NOMO-1 (cell line): Measurements from ENCODE around the gene SNX27.

Experiments used
- DNase-seq, 2 experiments: peaks; one replicate each; lab custom pipeline; 2025; ENCODE audit not compliant: unreplicated experiment in 2 of 2; lab: John Stamatoyannopoulos, UW

The SNX27 gene

DNA sequence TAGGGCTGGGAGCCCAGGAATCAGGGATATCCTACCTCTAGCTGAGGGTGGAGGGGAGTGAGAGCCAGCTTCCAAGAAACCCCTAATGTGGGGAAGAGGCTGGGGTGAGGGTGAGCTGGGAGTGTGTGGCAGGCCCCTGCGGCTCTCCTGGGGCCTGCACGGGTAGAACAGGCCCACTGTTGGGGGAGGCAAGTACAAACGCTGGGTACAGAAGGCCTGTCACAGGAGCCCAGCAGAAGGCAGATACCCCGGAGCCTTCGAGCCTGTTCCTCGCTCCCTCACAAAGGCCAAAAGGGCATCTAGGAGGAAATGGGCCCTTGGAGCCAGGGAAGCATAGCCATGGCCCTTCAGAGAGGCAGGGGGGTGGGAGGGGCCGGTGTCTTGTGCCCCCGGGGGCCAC is 91.1 kb downstream of the SNX27 start:
- no peak for DNase-seq

DNA sequence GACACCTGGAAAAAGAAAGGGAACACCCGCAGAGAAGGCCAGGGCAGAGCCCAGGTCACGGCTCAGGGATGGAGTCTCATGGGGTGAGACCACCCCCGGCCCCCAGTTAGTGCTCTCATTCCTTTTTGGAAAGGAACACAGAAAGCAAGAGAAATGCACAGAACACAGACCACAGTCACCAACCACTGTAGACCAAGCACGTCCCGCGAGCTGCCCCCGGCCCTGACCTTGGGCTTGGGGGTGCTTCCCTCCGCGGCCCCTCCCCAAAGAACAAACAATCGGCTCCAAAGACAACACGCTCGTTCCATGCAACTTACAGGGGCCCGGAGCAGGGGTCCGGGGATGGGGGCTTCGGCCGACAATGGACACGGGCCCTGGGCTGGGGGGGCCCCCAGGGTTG is 92.0 kb downstream of the SNX27 start:
- no peak for DNase-seq

DNA sequence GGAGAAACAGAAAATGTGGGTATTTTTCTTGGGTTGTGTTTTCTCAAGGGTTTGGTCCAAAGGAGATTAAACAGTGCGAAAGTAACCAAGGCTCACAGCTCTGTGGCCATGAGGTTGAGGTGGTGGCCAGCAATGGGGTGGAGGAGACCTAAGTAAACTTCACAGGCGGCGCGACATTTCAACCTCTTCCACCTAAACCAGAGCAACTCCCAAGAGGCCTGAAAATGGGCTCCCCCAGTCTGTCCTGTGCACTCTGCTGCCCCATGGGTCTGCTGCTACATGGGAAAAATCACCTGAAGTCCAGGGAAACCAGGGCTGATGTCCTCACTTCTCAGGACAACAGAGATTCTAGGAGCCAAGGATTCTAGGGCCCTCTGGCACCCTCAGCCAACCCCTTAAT is 92.4 kb downstream of the SNX27 start:
- no peak for DNase-seq

DNA sequence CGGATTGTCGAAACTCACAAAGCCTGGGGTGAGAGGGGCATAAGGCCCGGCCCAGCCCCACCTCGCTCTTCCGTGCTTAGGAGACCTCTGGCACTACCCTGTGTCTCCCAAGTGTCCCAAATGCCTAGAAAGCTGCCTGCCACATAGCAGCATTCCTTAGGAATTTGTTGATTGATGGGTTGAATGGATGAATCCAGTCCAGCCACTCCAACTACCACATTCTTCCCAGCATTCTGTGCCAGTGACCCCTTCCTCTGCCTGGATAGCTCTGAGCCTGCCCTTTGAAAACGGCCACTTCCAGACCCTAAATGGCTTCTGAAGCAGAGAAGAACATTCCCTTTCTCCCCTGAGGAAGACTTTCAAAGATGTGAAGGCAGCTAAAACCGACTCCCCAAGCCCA is 93.3 kb downstream of the SNX27 start:
- DNase-seq = no peak

DNA sequence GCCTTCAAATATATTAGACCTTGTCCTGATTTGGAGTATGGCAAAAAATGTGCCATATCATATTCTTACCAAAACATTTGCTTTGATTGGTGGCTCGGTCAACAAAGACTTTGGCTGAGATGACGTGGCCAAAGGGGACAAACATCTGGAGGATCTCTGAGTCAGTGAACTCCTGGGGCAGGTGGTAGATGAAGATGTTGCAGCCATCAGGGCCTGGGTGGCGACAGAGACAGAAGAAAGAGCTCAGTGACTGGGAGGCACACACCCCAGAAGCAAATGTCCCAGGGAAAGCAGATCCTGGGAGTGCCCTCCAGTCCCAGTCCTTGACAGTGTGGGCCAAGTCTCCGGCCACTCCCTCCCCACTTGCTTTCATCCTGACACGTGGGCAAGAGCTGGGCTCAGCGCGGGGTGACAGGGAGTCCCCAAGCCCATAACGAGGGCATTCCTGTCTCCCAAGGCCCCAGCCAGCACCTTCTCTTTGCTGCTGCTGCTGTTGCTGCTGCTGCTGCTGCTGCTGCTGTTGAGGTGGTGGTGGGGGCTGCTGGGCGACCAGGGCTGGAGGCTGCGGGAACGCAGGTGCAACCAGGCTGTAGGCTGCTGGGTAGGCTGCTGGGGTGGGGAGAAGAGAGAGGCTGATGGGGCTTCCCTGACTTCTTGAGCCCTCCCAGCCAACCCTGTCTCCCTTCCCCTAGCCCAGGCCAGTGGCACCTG is 94.1 kb downstream of the SNX27 start:
- no peak for DNase-seq

DNA sequence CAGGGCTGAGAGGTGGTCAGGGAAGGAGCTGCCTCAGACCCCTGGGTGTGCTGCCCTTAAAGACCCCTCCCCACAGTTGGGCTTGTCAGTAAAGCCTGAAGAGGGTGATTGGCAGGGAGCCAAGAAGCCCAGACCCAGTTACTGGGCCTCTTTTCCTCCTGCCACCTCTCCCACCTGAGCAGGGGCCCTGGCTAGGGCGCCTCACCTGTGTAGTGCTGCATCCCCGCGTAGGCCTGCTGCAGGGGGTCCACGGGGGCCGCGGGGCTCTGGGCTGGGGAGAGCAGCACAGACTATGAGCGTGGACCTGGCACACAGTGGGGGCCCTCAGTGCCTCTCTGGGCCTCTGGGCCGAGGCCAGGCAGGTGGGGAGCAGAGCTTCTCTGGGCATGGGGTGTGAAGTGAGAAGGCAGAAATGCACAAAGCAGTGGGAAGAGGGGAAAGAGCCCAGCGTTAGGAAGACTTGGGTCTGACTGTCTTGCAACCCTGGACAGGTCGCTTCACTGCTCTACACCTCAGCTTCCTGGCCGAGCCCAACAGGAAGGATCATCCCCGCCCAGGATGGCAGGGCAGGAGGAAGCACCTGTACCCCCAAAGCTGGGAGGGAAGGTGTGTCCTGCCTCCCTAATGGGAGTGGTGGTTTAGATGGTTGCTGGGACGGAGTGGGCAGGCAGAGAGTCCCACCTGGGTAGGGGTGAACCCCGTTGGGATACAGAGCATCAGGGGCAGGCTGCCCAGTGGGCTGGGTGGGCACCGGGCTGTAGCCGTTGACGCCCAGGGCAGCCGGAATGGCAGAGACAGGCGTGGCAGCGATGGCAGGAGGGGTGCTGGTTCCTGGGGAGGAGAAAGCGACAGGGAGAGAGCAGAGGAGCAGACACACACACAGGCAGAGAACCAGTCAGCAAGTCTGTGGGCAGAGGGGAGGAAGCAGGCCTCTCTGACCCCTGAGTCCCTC is 94.9 kb downstream of the SNX27 start:
- no peak for DNase-seq

DNA sequence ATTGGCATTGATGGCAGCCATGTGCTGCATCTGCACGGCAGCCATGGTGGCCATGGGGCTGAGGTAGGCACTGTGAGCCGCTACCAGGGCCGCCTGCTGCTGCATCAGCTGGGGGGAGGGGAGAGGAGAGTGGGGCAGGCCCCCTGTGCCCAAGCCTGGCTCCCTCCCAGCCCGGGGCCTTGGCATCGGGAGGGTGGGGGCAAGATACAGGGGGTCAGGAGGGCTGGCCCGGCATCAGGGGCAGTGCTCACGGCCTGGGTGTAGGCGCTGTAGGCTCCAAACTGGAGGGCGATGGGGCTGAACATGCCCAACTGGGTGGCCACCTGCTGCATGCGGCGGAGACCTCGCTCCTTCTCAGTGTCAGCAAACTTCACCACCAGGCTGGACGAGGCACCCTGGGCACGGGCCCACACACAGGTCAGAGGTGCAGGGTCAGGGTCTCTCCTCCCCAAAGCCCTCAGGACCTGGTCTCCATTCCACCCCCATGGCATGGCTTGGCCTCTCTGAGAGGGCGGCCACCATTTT is 95.8 kb downstream of the SNX27 start:
- no peak for DNase-seq

DNA sequence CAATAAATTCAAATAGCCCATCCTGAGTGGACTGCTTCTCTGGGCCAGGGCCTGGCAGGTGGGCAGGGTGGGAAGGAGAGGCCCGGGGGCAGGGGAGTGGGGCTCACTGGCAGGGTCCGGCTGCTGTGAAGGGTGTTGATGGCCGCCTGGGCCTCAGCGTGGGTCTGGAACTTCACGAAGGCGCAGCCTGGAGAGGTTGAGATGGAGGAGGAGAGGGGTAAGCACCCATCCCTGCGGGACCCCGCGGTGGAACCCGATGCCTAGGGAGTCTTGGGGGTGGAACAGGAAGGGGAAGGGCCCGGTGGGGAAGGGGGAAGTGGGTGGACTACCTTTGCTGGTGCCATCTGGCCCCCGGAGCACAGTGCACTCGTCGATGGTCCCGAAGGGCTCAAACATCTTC is 97.0 kb downstream of the SNX27 start:
- no peak for DNase-seq

DNA sequence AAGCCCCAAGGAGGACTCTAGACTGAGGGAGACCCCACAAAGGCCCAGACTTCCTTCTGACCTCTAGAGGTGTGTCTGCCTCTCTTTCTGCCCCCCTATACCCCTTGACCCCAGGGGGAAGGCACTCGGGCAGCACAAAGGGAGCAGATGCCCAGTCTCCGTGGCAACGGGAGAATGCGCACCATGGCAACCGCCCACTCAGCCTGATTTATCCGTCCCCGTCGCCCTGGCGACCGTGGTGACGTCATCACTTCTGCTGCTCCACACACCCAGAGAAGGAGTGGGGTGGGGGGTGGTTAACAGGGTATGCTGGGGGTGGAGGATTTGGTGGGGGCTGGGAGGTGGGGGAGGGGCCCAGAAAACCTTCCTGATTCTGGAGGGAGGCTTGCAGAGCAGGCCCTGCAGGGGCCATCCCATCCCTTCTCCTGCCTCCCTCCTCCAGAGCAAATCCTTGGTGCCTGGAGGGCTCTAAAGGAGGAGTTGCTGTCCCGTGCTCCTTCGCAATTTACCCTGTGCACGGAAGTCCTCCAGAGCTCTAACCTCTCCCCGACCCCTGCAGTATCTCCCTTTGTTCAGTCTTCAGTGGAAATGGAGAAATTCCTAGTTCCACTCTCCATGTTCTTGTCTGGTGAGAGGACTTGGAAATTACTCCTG is 98.5 kb downstream of the SNX27 start:
- DNase-seq = no peak

DNA sequence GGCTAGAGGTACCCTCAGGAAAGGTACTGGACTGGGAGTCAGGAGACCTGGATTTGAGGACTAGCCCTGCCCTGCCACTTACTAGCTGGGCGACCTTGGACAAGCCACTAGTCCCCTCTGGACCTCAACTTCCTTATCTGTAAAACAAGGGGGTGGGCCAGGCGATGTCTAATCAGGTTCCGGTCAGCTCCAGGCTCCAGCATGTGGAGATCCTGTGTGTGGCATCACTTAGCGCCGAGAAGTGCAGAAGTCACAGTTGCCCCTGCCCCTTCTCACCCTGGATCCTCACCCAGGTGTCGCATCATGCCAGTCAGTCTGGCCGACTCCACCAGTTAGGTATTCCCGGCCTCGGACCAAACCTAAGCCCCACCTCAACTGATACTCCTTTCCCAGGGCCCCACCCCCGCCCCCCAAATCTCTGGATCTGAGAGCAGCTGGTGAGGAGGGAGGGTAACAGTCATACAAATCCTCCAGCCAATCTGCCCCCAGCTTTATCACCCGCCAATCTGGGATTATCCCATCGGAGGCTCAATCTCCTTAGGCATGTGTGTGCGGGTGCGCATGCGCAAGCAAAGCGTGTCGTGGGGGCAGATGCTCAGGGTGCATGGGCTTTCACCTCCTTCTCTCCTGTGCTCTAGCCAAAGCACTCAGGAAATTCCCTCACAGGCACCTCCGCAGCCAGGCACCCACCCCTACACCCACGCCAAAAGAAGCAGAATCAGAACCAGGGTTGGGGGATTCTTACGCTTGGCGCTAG is 99.4 kb downstream of the SNX27 start:
- no peak for DNase-seq

DNA sequence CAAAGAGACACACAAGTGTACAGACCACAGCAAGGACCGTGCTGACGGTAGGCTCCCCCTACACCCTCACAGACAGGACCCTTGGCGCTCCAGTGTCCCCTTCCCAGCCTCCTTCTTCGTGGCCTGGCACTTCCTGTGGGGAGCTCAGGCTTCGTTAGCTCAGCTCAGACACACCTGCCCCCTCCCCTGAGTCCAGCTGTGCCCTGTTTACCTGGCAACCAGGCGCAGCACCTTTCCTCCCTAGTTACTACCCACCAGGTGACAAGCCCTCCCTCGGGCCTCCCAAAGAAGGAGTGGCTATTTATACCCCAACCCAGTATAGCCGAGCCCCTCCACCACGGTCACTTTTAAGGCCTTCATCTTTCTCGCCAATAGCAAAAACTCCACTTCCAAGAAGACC is 100.1 kb downstream of the SNX27 start:
- no peak for DNase-seq

DNA sequence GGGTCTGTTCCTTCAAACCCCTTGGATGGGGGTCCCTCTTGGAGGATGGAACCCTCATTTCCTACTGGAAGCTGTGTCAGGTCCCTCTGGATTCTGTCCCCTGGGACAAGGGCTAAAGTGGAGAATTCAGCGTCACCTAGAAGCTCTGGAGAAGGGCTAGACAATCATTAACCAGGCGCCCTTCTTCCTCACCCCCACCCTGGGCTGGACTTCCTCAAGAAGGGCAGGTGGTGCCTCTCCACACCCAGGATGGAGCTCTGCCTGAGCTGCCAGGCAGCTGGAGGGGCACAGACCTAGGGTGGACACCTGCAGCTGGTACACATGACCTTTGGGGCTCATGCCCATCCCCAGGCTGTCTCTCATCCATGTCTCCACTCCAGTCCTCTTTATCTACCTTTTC is 101.2 kb downstream of the SNX27 start:
- DNase-seq = no peak

DNA sequence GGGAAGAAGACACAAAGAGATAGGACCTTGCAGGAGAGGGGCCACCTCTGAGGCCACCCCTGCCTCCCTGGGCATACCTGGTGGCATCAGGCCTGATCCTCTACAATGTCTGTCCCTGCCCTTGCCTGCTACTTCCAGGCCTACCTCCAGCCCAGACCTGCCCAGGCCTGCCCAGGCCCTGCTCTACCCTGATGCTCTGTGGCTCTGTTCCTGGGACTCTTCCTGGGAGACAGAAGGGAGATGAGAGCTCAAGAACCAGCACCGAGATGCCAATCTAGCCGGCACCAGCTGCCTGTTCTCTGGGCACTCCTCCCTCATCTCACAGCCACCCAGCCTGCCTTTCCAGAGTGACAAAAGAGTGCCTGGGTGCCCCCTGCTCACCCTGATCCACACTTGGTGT is 102.0 kb downstream of the SNX27 start:
- no peak for DNase-seq

DNA sequence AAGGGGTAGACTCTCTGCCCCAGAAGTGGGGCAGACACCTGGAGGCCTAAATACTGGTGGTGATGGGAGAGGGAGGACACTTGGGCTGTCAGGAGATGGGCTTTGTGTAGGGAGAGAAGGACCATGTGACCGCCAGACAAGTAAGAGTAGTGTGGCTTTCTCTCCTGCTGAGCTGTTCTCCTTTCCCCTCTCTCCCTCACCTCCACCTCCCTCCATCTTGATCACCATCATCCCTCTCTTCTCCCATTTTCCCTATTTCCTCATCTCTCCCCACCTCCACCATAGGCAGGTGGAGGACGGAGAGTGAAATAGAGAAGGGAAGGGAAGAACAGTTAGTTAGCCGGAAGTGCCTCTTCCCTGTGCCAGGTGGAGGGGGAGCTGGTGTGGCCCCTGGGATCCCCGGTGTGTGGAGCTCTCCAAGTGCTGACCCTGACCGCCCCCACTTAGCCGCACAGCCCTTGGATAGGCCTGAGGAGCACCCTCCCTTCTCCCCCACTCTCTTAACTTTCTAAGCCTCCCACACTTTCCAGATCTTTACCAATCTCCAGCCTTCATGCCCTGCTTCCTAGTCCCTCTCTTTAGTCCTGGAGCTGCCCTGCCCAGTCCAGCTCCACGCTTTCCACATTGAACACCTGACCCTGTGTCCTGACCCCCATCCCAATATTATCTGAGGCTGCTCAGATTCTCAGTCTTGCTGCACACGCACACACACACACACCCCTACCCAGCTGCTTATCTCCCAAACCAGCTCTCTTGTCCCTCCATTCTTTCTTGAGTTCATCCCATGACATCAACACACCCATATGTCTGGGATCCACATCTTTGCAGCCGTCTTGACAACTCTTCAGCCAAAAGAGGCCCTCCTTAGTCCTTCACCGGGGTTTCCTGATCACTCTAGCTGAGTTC is 103.2 kb downstream of the SNX27 start:
- no peak for DNase-seq

DNA sequence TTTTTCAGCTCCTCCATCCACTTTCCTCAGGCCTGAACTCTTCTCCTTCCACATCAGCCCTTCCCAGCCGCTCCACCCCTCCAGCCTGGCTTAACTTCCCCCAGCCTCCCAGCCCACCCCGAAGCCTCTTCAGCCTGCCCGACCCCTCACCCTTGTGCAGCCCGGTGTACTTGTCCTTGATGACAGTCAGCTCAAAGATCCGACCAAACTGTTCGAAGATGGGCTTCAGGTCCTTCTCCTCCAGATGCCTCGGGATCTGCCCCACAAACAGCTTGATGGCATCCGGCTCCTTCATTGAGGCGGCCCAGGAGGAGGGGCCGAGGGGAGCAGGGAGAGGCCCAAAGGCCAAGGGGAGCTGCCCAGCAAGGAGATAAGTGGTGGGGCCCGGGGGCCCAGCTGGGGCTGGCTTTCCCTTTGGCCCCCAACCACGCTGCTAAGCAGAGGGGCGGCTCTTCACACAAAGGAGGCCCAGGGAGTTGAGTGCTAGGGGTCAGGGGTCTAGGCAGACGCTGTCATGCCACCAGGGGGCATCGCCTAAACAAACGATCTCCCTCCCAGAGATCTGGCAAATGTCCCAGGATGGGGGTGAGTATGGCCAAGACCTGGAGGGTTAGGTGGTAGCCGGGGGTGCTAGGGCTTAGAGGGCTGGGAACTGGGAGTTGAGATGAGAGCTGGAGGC is 104.0 kb downstream of the SNX27 start:
- DNase-seq = no peak

DNA sequence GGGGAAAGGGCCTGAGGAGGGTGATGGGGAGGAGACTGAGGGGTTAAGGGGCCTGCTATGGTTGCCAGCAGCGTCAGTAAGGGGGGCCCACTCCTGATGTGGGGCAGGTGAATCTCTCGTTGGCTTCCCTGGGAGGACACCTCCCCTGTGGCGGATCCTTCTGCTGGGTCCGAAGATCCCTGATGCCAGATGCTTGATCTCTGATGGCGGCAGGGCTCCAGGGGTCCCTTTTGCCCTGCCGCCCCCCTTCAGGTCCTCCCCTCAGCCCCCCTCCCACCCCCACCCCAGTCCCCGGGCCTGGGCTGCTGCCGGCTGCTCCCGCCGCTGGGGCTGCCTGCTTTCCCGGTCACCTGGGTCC is 104.5 kb downstream of the SNX27 start:
- no peak for DNase-seq

DNA sequence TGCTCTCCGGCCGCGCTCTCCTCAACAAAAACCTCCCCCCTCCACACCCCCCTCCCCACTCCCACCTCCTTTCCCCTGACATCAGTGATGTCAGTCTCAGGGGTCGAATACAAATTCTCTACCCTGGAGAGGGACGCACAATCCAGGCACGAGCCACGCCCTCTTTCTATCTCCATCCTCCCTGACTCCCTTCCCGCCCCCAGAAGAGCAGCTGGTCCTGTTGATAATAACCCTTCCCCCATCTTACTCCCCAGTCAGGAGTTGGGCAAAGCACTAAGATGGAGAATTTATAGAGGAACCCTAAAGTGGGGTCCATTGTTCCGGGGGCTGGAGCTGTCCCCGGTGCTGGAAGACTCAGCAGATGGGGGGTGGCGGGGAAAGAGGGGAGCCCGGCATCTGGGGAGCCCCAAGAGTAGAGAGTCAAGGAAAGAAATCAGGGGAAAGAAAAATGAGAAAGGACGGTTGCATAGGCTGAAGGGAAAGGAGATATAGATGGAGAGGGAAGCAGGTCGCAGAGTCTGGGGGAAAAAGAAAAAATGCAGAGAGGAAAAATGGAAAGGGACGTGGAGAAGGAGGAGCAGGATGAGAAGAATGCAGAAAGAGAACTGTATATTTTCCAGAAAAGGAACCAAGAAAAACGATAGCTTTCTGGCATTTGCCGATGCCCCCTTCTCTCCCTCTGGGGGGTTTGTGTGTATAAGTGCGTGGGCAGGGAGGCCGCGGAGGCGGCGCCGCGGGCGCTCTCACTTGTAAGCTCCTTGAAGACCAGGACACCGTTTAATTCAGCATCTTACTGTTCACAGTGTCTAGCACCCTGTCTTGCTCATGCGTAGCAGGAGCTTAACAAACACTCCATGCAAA is 105.2 kb downstream of the SNX27 start, which contains the start of gene CELF3:
Gene CELF3 (minus strand): TSS at position 33 of the 861 bp plus-strand sequence. CDS start 783 bp downstream, outside the sequence.
- DNase-seq = no peak

DNA sequence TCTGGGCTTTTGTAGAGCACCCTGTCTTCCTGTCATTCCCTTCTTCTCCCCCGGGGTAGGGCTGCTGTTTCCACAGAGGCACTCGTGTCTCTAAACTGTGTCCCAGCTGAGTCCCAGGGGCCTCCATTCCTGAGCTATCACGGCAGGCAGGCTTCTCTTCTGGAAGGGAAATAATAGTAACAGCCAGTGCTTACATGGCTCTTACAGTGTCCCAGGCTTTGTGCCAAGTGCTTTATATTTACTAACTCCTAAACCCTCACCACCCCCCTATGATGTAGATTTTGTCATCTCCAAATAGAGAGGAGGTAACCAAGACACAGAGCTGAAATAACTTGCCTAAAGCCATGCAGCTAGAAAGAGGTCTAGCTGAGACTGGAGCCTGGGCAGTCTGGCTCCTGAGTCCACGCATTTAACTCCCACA is 106.2 kb downstream of the SNX27 start:
- no peak for DNase-seq
